Measurements from ENCODE around the gene FIBP.
"Not testable (repeated sequence)": the region's sequence is repeated elsewhere in the genome, so short reads cannot be mapped to it uniquely, and the experiment has no call there.

The FIBP gene

GRCh38 chr11:65859095-65859811 lies 29.0 kb downstream of the FIBP start:
- DNase-seq (ENCODE audit: low read depth) = peak; percentile 98

- DNase-seq (ENCODE audit: low read depth) = no peak
Measured at GRCh38 chr11:65858681-65859087, 29.6 kb downstream of the FIBP start.

GRCh38 chr11:65857853-65858680 lies 30.2 kb downstream of the FIBP start, which contains the start of gene CFL1:
TSS of gene CFL1 (minus strand) at chr11:65858180. CDS start at chr11:65858099, 81 bp downstream.
- peak; percentile 96 for DNase-seq (ENCODE audit: low read depth)

GRCh38 chr11:65857500-65857852 lies 30.8 kb downstream of the FIBP start:
- no peak for DNase-seq (ENCODE audit: low read depth)

GRCh38 chr11:65856689-65857499 lies 31.4 kb downstream of the FIBP start:
- DNase-seq (ENCODE audit: low read depth) = no peak

GRCh38 chr11:65855927-65856363 lies 32.3 kb downstream of the FIBP start:
- no peak for DNase-seq (ENCODE audit: low read depth)

GRCh38 chr11:65854852-65855837 lies 33.1 kb downstream of the FIBP start:
- DNase-seq (ENCODE audit: low read depth) = no peak

GRCh38 chr11:65854161-65854592 lies 34.1 kb downstream of the FIBP start:
- no peak for DNase-seq (ENCODE audit: low read depth)

GRCh38 chr11:65853246-65853979 lies 34.9 kb downstream of the FIBP start:
- no peak for DNase-seq (ENCODE audit: low read depth)

GRCh38 chr11:65852508-65853245 lies 35.6 kb downstream of the FIBP start:
- DNase-seq (ENCODE audit: low read depth) = no peak

GRCh38 chr11:65851811-65852507 lies 36.3 kb downstream of the FIBP start:
- no peak for DNase-seq (ENCODE audit: low read depth)

GRCh38 chr11:65851083-65851579 lies 37.1 kb downstream of the FIBP start:
- no peak for DNase-seq (ENCODE audit: low read depth)

- DNase-seq (ENCODE audit: low read depth) = no peak
Measured at GRCh38 chr11:65850217-65851082, 37.8 kb downstream of the FIBP start.

GRCh38 chr11:65849771-65850216 lies 38.5 kb downstream of the FIBP start:
- DNase-seq (ENCODE audit: low read depth) = no peak

- no peak for DNase-seq (ENCODE audit: low read depth)
Measured at GRCh38 chr11:65849366-65849765, 38.9 kb downstream of the FIBP start.

GRCh38 chr11:65848693-65849092 lies 39.6 kb downstream of the FIBP start:
- DNase-seq (ENCODE audit: low read depth) = not testable (repeated sequence)

GRCh38 chr11:65847746-65848145 lies 40.5 kb downstream of the FIBP start:
- DNase-seq (ENCODE audit: low read depth) = no peak

Data from fibroblast of the conjunctiva (primary cell).